GM12878 (cell line): Measurements from ENCODE around the gene POR. TPM values are rescaled to one million over a fixed set of nuclear protein-coding genes. Genes with fewer than 3 reads are reported as not detected.

Source experiments
- ATAC-seq: fragments of 200-7000 bp; cut with Tn5 transposase; 3 replicates; pipeline ENCODE4 v1.9.1; 2020; ENCODE audit warnings: mild to moderate bottlenecking, moderate library complexity
- BruUV-seq: library from RNA; stranded (reverse); fragments of 400-500 nt; replicated peaks from 2 replicates; lab custom pipeline; 2021; lab: Mats Ljungman, UMichigan
- CTCF ChIA-PET: fragments of 300-600 bp; sonication (Branson Sonifier 250); formaldehyde crosslinking; extraction: SDS; loops from one replicate; lab custom pipeline; 2021; ENCODE audit warnings: inconsistent platforms; lab: Yijun Ruan, JAX
- POLR2A ChIA-PET: fragments of 350-600 bp; formaldehyde crosslinking; extraction: SDS; loops from one replicate; lab custom pipeline; 2021; ENCODE audit warnings: inconsistent platforms; lab: Charles Lee
- RAD21 ChIA-PET: fragments of 300-600 bp; sonication (Branson Sonifier 250); formaldehyde crosslinking; loops from one replicate; lab custom pipeline; 2023; ENCODE audit warnings: antibody characterized with exemption; ENCODE audit not compliant: unreplicated experiment; lab: Charles Lee
- SMC1A ChIA-PET: fragments of 300-600 bp; sonication (Branson Sonifier 250); formaldehyde crosslinking; loops from one replicate; lab custom pipeline; 2023; ENCODE audit not compliant: unreplicated experiment, uncharacterized antibody; lab: Charles Lee
- DNase-seq: peaks from one replicate; pipeline ENCODE4 v3.0.0-alpha.2; 2011; ENCODE audit warnings: low read depth, low spot score
- FAIRE-seq: peaks from 3 replicates; lab custom pipeline; 2011; peaks lifted over from hg19 to GRCh38; lab: Jason Lieb, UNC
- H2AFZ ChIP-seq: 2 replicates; pipeline ENCODE4 v1.6.0; 2011; ENCODE audit warnings: low read depth, low read length, control low read depth; ENCODE audit not compliant: control insufficient read depth
- H3K27ac ChIP-seq: 2 replicates; pipeline ENCODE4 v1.5.1; 2011; ENCODE audit warnings: control low read depth; ENCODE audit not compliant: control insufficient read depth, insufficient read depth
- H3K27me3 ChIP-seq, 2 experiments: replicated peaks in 1 of 2; 2 replicates each; pipeline versions ENCODE4 v1.6.0 to v1.6.1; 2011; ENCODE audit warnings: low read length in 1 of 2; ENCODE audit not compliant: control insufficient read depth in 2 of 2, insufficient read depth in 2 of 2
- H3K36me3 ChIP-seq, 2 experiments: 2 replicates each; pipeline ENCODE4 v1.5.1; 2011; ENCODE audit warnings: low read length in 1 of 2; ENCODE audit not compliant: control insufficient read depth in 2 of 2, insufficient read depth in 2 of 2
- H3K4me1 ChIP-seq: 2 replicates; pipeline ENCODE4 v1.6.1; 2011; ENCODE audit warnings: mild to moderate bottlenecking, low read length, moderate library complexity, mixed read lengths; ENCODE audit not compliant: control insufficient read depth, insufficient read depth
- H3K4me2 ChIP-seq: 2 replicates; pipeline ENCODE4 v1.6.0; 2011; ENCODE audit warnings: control low read depth; ENCODE audit not compliant: control insufficient read depth, insufficient read depth
- H3K4me3 ChIP-seq: fragments of 200-600 bp; sonication (generic); 2 replicates; pipeline ENCODE4 v1.5.1; 2016
- H3K79me2 ChIP-seq: 2 replicates; pipeline ENCODE4 v1.6.0; 2011; ENCODE audit warnings: low read length; ENCODE audit not compliant: control insufficient read depth, insufficient read depth
- H3K9ac ChIP-seq: 2 replicates; pipeline ENCODE4 v1.8.0; 2011; ENCODE audit warnings: low read length, control low read depth, mixed read lengths; ENCODE audit not compliant: control insufficient read depth, insufficient read depth
- H3K9me3 ChIP-seq: replicated peaks from 3 replicates; pipeline ENCODE4 v1.5.1; 2011; ENCODE audit warnings: mild to moderate bottlenecking, low read length; ENCODE audit not compliant: control insufficient read depth, insufficient read depth
- H4K20me1 ChIP-seq: 2 replicates; pipeline ENCODE4 v1.6.0; 2011; ENCODE audit not compliant: control insufficient read depth, insufficient read depth
- BCLAF1 ChIP-seq: fragments of 450-650 bp; IDR thresholded peaks from 2 replicates; pipeline ENCODE4 v1.6.1; 2017; ENCODE audit warnings: antibody characterized with exemption, mild to moderate bottlenecking, moderate library complexity
- BMI1 ChIP-seq: fragments of 450-650 bp; IDR thresholded peaks from 2 replicates; pipeline ENCODE4 v1.6.1; 2016; ENCODE audit warnings: mild to moderate bottlenecking, moderate library complexity, borderline replicate concordance
- KDM1A ChIP-seq: fragments of 200-600 bp; sonication (generic); IDR thresholded peaks from 2 replicates; pipeline ENCODE4 v1.6.1; 2016; ENCODE audit warnings: borderline replicate concordance
- MYC ChIP-seq: IDR thresholded peaks from 2 replicates; pipeline ENCODE4 v1.6.1; 2011; ENCODE audit warnings: mild to moderate bottlenecking, low read length, moderate library complexity, inconsistent platforms; ENCODE audit not compliant: insufficient read depth, insufficient replicate concordance, insufficient read length, severe bottlenecking
- PAX8 ChIP-seq: fragments of 450-650 bp; IDR thresholded peaks from 2 replicates; pipeline ENCODE4 v1.6.1; 2017; ENCODE audit warnings: mild to moderate bottlenecking, moderate library complexity
- POLR2A ChIP-seq: IDR thresholded peaks from 2 replicates; pipeline ENCODE4 v1.6.1; 2011; ENCODE audit warnings: low read depth, mild to moderate bottlenecking, low read length
- SMAD5 ChIP-seq: IDR thresholded peaks from 2 replicates; pipeline ENCODE4 v1.6.1; 2016; ENCODE audit warnings: antibody characterized with exemption, low read depth
- SREBF1 ChIP-seq: IDR thresholded peaks from 2 replicates; pipeline ENCODE4 v1.6.1; 2012; ENCODE audit warnings: mild to moderate bottlenecking, low read length
- ZNF384 ChIP-seq: IDR thresholded peaks from 2 replicates; pipeline ENCODE4 v1.6.1; 2012; ENCODE audit warnings: low read depth, mild to moderate bottlenecking, low read length, improper control_type of control experiment, borderline replicate concordance
- WGBS: methylation state at CpG from one replicate; pipeline ENCODE4 v1.1.6; 2016; ENCODE audit warnings: low lambda C conversion rate; ENCODE audit not compliant: insufficient replicate concordance, insufficient coverage; ENCODE audit errors: missing lambda C conversion rate; 5-methylcytosine and 5-hydroxymethylcytosine counted together
- in situ Hi-C: fragments of 300-500 bp; cut with MboI; formaldehyde crosslinking; loops from 9 replicates; pipeline ENCODE4 v1.14.3; 2018; ENCODE audit warnings: mixed read lengths
- intact Hi-C: fragments of 100-400 bp; cut with micrococcal nuclease; formaldehyde crosslinking; loops from one replicate; pipeline ENCODE4 v1.14.2; 2022; ENCODE audit not compliant: unreplicated experiment
- polyA plus RNA-seq, 11 experiments: library from polyadenylated mRNA; depleted of rRNA in 4 of 11; unstranded in 6 of 11; stranded (reverse) in 5 of 11; fragments of >200 nt; fragmentation: Nextera tagmentation in 4 of 11; fragmentation: Illumina TruSeq in 1 of 11; extraction: Ambion mirVana in 4 of 11; extraction: Trizol in 1 of 11; gene quantifications; 1 replicate in 1 of 11; 2 replicates in 10 of 11; pipeline versions ENCODE4 v1.2.1 to v1.2.3, GENCODE V29; 2011 to 2016; ENCODE audit warnings: inconsistent platforms in 2 of 11, missing spikeins in 2 of 11, low read depth in 1 of 11
- total RNA-seq, 4 experiments: library from RNA; depleted of rRNA in 3 of 4; stranded (reverse); fragments of >200 nt in 3 of 4; fragmentation: Illumina TruSeq in 1 of 4; extraction: Trizol in 1 of 4; gene quantifications; 2 replicates each; pipeline versions ENCODE4 v1.2.1 to v1.2.3, GENCODE V29; 2013 to 2021

Gene POR
- total and polyA plus RNA-seq, 10 of the 15 experiments (the other 5 are each of a cell fraction or from before 2014, with no cell fraction given), result 2.2 to 75.8 (median 35.9) TPM

DNA sequence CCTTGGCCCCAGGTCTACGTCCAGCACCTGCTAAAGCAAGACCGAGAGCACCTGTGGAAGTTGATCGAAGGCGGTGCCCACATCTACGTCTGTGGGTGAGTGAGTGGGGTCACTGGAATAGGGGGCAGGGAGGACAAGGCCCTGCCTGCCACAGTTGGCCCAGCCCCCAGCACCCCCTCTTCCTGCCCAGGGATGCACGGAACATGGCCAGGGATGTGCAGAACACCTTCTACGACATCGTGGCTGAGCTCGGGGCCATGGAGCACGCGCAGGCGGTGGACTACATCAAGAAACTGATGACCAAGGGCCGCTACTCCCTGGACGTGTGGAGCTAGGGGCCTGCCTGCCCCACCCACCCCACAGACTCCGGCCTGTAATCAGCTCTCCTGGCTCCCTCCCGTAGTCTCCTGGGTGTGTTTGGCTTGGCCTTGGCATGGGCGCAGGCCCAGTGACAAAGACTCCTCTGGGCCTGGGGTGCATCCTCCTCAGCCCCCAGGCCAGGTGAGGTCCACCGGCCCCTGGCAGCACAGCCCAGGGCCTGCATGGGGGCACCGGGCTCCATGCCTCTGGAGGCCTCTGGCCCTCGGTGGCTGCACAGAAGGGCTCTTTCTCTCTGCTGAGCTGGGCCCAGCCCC is 71.3 kb downstream of the POR start (continued):
- TF ChIP-seq BCLAF1 (no peak), KDM1A (no peak), MYC (no peak)

DNA sequence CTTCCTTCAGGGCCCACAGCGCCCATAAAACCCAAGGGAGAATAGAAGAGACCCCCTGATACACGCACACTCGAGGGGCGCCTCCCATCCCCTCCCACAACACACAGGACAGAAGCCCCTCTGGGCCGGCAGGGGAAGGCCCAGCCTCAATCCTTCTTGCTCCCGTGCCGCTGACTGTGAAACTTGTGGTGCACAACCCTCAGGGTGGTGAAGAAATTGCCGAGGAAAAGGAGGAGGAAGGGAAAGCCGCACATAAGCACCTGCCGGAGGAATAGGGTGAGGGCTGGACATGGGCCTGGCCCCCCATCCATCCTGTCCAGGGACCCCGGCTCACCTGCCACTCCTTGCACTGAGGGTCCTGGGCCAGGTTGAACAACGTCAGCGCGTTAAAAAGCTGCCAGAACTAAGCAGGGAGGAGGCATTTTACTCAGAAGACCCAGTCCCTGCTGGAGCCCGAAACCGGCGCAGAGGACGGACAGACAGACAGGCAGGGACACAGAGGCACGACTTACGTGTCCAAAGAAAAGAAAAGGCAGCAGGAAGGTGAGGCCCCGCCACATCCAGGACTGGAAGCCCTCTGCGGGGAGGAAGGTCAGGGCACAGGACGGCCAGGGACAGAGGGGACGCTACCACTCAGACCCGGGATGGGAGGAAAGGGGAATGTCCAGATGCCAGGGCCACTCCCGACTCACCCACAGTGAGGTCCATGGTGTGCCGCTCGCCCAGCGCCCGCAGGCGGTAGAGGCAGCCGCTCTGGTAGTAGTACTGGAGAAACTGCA is 72.3 kb downstream of the POR start:
- H3K9me3 ChIP-seq, result no peaks in the 10 kb centered on the region
- no peak for ATAC-seq
- WGBS, result 90% methylated on average over 28 of the region's 32 CpGs
- RAD21 ChIA-PET, result no interaction called here
- SMC1A ChIA-PET, result no interaction called here
- CTCF ChIA-PET, result no interaction called here
- no peaks in the 10 kb centered on the region for H4K20me1 ChIP-seq
- H3K4me2 ChIP-seq, result no peak overlapping the region
- no peaks in the 10 kb centered on the region for H3K79me2 ChIP-seq
- no peak overlapping the region for H2AFZ ChIP-seq
- no peak overlapping the region for H3K9ac ChIP-seq
- H3K27ac ChIP-seq, result no peak overlapping the region
- H3K36me3 ChIP-seq, result peaks cover 3 to 15% of the 10 kb centered on the region in 2 experiments; a peak in 3 of 4 replicates
- in situ Hi-C loops, result no loop called here
- no peaks in the 10 kb centered on the region for H3K27me3 ChIP-seq
- POLR2A ChIA-PET, result no interaction called here
- no peak for TF ChIP-seq SREBF1
- TF ChIP-seq ZNF384, result no peak
- no peak for TF ChIP-seq PAX8
- no peak for TF ChIP-seq BMI1
- no peak for TF ChIP-seq SMAD5
- TF ChIP-seq POLR2A, result peak; percentile 16; the same call in 1 of the 2 replicates
- TF ChIP-seq, all 136 proteins: peak for 1
- Histone ChIP-seq H3K4me1 (no peaks in the 10 kb centered on the region; the same call in 1 of the 2 replicates), H3K4me3 (no peak overlapping the region)
- DNase-seq, result no peak
- FAIRE-seq, result no peak
- intact Hi-C loops, result no loop called here
- BruUV-seq, result TSS peak; percentile 36
